Measurements from ENCODE around the gene MED25.

DNA sequence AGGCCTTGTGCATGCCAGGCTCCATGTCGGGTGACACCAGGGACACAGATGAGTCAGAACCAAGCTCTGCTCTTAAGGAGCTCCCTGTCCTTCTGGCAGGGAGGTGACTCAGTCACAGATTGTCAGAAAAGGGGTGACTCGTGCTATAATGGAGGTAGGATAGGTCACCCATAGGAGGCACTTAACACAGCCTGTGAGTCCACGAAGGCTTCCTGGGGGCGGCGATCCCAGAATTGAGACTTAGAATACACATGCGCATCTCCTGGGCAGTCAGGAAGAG, 24.6 kb upstream of the MED25 start:
- TF ChIP-seq, protein P1, sequence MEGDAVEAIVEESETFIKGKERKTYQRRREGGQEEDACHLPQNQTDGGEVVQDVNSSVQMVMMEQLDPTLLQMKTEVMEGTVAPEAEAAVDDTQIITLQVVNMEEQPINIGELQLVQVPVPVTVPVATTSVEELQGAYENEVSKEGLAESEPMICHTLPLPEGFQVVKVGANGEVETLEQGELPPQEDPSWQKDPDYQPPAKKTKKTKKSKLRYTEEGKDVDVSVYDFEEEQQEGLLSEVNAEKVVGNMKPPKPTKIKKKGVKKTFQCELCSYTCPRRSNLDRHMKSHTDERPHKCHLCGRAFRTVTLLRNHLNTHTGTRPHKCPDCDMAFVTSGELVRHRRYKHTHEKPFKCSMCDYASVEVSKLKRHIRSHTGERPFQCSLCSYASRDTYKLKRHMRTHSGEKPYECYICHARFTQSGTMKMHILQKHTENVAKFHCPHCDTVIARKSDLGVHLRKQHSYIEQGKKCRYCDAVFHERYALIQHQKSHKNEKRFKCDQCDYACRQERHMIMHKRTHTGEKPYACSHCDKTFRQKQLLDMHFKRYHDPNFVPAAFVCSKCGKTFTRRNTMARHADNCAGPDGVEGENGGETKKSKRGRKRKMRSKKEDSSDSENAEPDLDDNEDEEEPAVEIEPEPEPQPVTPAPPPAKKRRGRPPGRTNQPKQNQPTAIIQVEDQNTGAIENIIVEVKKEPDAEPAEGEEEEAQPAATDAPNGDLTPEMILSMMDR (IDR thresholded peaks at IDR 0.05) = no peak
- TF ChIP-seq EP300 (IDR thresholded peaks at IDR 0.05) = no peak
